Measurements from ENCODE around the gene MAP1LC3B2. TPM values are rescaled to one million over a fixed set of nuclear protein-coding genes. Genes with fewer than 3 reads are reported as not detected.
"Not testable (repeated sequence)": the region's sequence is repeated elsewhere in the genome, so short reads cannot be mapped to it uniquely, and the experiment has no call there.

The MAP1LC3B2 gene
- total and polyA plus RNA-seq, 4 donors: 1.8 to 18.5 (median 11.0) TPM

DNA sequence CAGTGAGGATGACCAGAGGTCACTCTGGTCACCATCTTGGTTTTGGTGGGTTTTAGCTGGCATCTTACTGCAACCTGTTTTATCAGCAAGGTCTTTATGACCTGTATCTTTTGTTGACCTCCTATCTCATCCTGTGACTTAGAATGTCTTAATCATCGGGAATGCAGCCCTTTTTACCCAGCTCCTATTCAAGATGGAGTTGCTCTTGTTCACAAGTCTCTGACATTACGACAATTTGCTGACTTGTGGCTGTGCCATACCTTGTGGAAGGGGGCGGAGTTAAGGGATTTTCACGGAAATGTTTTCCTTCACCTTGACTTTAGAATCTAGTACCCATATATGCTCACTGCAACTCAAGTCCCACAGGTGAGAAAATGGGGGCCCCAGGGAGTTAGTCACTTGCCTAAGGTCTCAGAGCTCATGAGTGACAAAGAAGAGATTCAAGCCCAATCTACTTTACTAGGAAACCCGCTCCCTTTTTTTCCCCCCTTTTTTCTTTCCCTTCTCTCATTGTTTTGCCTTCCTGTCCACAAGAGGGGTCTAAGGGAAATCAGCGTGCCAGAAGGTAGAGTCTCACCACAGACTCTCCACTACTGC lies 2.7 kb upstream of the MAP1LC3B2 start:
- no peaks in the 10 kb centered on the region for H3K36me3 ChIP-seq (ENCODE audit: control insufficient read depth, insufficient read depth, low read length)
- H3K9me3 ChIP-seq (ENCODE audit: control insufficient read depth, insufficient read depth, low read length): no peaks in the 10 kb centered on the region
- no peak for DNase-seq (ENCODE audit: low read depth in 4 of 6, low spot score in 6 of 6)
- H3K4me1 ChIP-seq (ENCODE audit: control insufficient read depth, insufficient read depth, low read length): peaks cover 19% of the 10 kb centered on the region
- no peaks in the 10 kb centered on the region for H3K27me3 ChIP-seq (ENCODE audit: control insufficient read depth, insufficient read depth, low read length)
- H3K27ac ChIP-seq (ENCODE audit: low read depth, low read length): no peak overlapping the region
- WGBS (ENCODE audit: insufficient coverage): 100% methylated on average over 2 of the region's 6 CpGs
- H3K4me3 ChIP-seq (ENCODE audit: low read depth, low read length): no peak overlapping the region

DNA sequence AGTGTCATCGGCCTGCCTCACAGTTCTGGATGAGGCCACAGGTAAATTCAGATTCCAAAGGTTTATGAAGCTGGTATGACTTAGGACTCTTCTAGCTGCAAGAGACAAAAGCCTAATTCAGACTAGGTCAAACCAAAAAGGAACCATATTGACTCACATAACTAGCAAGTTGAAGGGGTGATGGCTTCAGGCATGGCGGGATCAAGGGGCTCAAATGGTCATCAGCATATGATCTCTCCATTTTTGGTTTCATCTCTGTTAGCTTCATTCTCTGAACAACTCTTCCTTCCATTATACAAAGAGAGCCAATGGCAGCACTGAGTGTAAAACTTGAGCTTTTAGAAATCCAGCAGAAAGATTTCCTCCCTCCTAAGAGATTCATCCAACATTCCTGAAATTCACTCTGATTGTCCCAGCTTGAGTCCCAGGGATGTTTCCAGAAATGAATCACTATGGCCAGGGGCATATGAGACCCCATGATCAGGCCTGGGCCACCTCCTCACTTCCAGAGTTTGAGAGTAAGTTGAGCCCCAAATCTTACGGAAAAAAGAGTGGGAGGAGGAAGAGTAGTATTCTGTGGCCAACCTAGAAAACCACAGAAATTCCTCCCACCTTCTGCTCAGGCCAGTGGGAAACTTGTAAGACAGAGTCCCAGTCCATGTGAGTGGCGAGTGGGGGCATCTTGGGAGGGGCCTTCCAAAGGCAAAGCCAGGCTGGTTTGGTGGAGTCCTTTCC lies 2.0 kb upstream of the MAP1LC3B2 start:
- H3K27ac ChIP-seq (ENCODE audit: low read depth, low read length): no peak overlapping the region
- H3K4me1 ChIP-seq (ENCODE audit: control insufficient read depth, insufficient read depth, low read length): peaks cover 19% of the 10 kb centered on the region
- 94% methylated on average over 2 of the region's 4 CpGs for WGBS (ENCODE audit: insufficient coverage)
- no peaks in the 10 kb centered on the region for H3K36me3 ChIP-seq (ENCODE audit: control insufficient read depth, insufficient read depth, low read length)
- H3K4me3 ChIP-seq (ENCODE audit: low read depth, low read length): no peak overlapping the region
- no peaks in the 10 kb centered on the region for H3K27me3 ChIP-seq (ENCODE audit: control insufficient read depth, insufficient read depth, low read length)
- no peaks in the 10 kb centered on the region for H3K9me3 ChIP-seq (ENCODE audit: control insufficient read depth, insufficient read depth, low read length)
- no peak for DNase-seq (ENCODE audit: low read depth in 4 of 6, low spot score in 6 of 6)

DNA sequence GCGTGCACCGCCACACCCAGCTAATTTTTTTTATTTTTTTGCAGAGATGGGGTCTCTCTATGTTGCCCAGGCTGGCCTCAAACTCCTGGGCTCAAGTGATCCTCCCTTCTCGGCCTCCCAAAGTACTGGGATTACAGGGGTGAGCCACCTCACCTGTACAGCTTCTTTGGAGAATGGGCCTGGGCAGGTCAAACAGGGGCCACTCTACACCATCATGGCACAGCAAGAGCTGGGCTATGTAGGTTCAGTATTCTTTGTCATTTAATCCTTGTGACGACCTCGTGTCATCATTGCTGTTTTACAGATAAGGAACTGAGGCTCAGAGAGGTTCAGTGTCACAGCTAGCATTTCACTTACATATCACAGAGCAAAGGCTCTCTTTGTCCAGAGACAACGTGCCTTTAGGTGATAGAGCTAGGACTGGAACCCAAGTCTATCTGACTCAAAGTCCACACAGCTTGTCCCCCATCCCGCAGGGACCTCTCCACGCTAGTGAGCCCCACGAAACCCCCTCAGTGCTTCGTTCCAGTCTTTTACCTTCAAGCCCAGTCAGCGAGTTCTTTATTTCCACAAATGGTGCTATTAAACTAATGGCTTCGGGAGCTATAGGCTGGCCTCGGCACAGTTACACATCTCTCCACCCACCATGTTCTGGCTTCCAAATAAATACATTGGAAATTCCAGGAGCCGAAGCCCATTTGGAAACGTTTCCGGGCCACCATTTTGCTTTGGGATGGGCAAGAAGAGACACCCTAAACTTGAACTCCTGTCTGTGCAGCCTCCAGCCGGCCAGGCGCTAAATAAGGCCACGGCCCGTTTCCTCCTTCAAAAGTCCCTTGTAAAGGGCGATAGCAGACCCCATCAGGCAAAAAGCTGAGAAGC lies 660 bp upstream of the MAP1LC3B2 start:
- Histone ChIP-seq H3K9me3 (ENCODE audit: control insufficient read depth, insufficient read depth, low read length) (no peaks in the 10 kb centered on the region), H3K27ac (ENCODE audit: low read depth, low read length) (no peak overlapping the region), H3K36me3 (ENCODE audit: control insufficient read depth, insufficient read depth, low read length) (no peaks in the 10 kb centered on the region), H3K27me3 (ENCODE audit: control insufficient read depth, insufficient read depth, low read length) (no peaks in the 10 kb centered on the region), H3K4me3 (ENCODE audit: low read depth, low read length) (no peak overlapping the region), H3K4me1 (ENCODE audit: control insufficient read depth, insufficient read depth, low read length) (peaks cover 19% of the 10 kb centered on the region)
- DNase-seq (ENCODE audit: low read depth in 4 of 6, low spot score in 6 of 6): no peak
- 84% methylated on average over 15 of the region's 21 CpGs for WGBS (ENCODE audit: insufficient coverage)

DNA sequence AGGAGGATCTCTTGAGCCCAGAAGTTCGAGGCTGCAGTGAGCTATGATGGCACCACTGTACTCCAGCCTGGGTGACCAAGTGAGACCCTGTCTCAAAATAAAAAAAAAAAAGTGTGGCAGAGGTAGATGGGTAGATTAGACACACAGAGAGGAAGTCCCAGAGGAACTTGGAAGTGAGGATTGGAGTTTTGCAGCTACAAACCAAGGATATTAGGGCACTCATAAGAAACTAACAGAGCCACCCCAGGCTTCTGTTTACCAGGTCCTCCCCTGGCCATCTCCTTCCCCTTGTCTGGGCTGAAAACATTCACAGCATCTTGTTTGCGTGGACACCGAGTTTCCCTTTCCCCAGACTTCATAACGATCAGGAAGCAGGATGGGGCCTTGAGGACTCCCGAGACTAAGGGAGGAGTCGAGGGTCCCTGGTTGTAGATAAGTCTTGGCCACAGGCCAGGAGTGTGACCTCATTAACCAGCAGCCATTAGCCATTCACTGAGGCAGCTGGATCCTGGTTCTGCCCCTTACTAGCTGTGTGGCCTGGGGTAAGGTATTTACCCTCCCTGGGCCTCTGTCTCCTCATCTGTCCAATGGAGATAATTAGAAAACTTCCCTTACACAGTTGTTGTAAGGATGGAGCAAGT lies 2.1 kb downstream of the MAP1LC3B2 start:
- H3K9me3 ChIP-seq (ENCODE audit: control insufficient read depth, insufficient read depth, low read length): no peaks in the 10 kb centered on the region
- no peaks in the 10 kb centered on the region for H3K27me3 ChIP-seq (ENCODE audit: control insufficient read depth, insufficient read depth, low read length)
- no peak overlapping the region for H3K27ac ChIP-seq (ENCODE audit: low read depth, low read length)
- H3K4me1 ChIP-seq (ENCODE audit: control insufficient read depth, insufficient read depth, low read length): peaks cover 19% of the 10 kb centered on the region
- DNase-seq (ENCODE audit: low read depth in 4 of 6, low spot score in 6 of 6): no peak
- no peaks in the 10 kb centered on the region for H3K36me3 ChIP-seq (ENCODE audit: control insufficient read depth, insufficient read depth, low read length)
- 100% methylated on average over 1 of the region's 6 CpGs for WGBS (ENCODE audit: insufficient coverage)
- no peak overlapping the region for H3K4me3 ChIP-seq (ENCODE audit: low read depth, low read length)

DNA sequence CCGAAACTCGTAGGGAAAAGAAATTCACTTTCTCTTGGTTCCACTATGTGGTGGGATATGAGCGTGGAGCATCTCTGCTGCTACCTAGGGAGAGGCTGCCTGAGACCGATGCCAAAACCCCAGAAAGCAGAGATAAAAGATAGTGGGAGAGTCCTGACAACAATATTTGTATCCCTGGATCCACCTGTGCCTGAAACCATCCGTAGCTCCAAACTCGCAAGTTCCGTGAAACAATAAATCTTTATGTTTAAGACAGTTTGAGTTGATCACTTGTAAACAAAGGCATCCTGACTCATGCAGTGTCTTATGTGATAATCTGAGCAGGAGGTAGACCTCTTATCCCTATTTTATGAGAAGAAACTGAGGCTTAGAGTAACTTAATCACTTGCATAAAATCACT lies 2.9 kb downstream of the MAP1LC3B2 start:
- Histone ChIP-seq H3K4me3 (ENCODE audit: low read depth, low read length) (no peak overlapping the region), H3K4me1 (ENCODE audit: control insufficient read depth, insufficient read depth, low read length) (peaks cover 19% of the 10 kb centered on the region), H3K27me3 (ENCODE audit: control insufficient read depth, insufficient read depth, low read length) (no peaks in the 10 kb centered on the region), H3K36me3 (ENCODE audit: control insufficient read depth, insufficient read depth, low read length) (no peaks in the 10 kb centered on the region), H3K27ac (ENCODE audit: low read depth, low read length) (no peak overlapping the region), H3K9me3 (ENCODE audit: control insufficient read depth, insufficient read depth, low read length) (no peaks in the 10 kb centered on the region)
- DNase-seq (ENCODE audit: low read depth in 4 of 6, low spot score in 6 of 6): no peak
- WGBS (ENCODE audit: insufficient coverage): 83% methylated on average over 4 of the region's 7 CpGs

DNA sequence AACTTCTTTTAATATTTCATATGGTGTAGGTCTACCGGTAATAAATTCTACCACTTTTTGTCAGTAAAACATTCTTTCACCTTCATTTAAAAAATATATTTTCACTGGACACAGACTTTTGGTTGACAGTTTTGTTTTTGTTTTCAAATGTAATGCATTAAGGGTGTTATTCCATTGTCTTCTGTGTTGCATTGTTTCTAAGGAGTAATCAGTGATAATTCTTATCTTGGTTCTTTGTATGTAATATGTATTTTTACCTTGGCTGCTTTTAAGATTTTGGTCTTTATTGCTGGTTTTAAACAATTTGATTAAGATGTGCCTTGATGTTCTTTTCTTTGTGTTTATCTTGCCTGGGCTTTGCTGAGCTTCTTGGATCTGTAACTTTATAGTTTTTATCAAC lies 4.1 kb downstream of the MAP1LC3B2 start:
- no CpG with 5 or more reads among the region's 1 CpG for WGBS (ENCODE audit: insufficient coverage)
- H3K27ac ChIP-seq (ENCODE audit: low read depth, low read length): no peak overlapping the region
- DNase-seq (ENCODE audit: low read depth in 4 of 6, low spot score in 6 of 6): no peak

DNA sequence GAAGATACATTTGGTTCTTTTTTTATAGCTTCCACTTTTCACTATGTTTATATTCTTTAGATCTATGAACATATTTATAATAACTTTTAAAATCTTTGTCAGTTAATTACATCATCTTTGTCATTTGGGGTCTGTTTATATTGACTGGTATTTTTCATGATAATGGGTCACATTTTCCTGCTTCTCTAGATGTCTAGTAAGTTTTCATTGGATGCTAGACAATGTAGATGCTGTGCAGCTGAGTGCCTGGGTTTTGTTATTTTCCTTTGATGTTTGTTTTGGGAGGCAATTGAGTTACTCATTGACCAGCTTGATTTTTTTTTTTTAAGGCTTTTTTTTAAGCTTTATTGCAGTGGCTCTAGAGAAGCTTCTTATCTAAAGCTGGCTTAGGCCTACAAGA lies 4.9 kb downstream of the MAP1LC3B2 start:
- no peak overlapping the region for H3K27ac ChIP-seq (ENCODE audit: low read depth, low read length)

More for the DNA sequence above, 4.1 kb downstream of the MAP1LC3B2 start:
- Histone ChIP-seq H3K4me3 (ENCODE audit: low read depth, low read length) (no peak overlapping the region), H3K9me3 (ENCODE audit: control insufficient read depth, insufficient read depth, low read length) (no peaks in the 10 kb centered on the region), H3K27me3 (ENCODE audit: control insufficient read depth, insufficient read depth, low read length) (no peaks in the 10 kb centered on the region), H3K36me3 (ENCODE audit: control insufficient read depth, insufficient read depth, low read length) (no peaks in the 10 kb centered on the region), H3K4me1 (ENCODE audit: control insufficient read depth, insufficient read depth, low read length) (peaks cover 19% of the 10 kb centered on the region)

DNA sequence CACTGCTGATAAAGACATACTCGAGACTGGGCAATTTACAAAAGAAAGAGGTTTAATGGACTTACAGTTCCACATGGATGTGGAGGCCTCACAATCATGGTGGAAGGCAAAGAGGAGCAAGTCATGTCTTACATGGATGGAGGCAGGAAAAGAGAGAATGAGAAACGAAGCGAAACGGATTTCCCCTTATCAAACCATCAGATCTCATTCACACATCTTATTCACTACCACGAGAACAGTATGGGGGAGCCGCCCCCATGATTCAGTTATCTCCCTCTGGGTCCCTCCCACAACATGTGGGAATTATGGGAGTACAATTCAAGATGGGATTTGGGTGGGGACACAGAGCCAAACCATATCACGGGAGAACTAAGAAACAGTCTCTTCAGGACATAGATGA lies 6.0 kb downstream of the MAP1LC3B2 start:
- H3K9me3 ChIP-seq (ENCODE audit: control insufficient read depth, insufficient read depth, low read length); H3K27ac ChIP-seq (ENCODE audit: low read depth, low read length); H3K36me3 ChIP-seq (ENCODE audit: control insufficient read depth, insufficient read depth, low read length); H3K27me3 ChIP-seq (ENCODE audit: control insufficient read depth, insufficient read depth, low read length); H3K4me3 ChIP-seq (ENCODE audit: low read depth, low read length); DNase-seq (ENCODE audit: low read depth in 4 of 6, low spot score in 6 of 6); H3K4me1 ChIP-seq (ENCODE audit: control insufficient read depth, insufficient read depth, low read length): not testable (repeated sequence)
- WGBS (ENCODE audit: insufficient coverage): 100% methylated on average over 2 of the region's 7 CpGs

More for the DNA sequence above, 4.9 kb downstream of the MAP1LC3B2 start:
- no peaks in the 10 kb centered on the region for H3K36me3 ChIP-seq (ENCODE audit: control insufficient read depth, insufficient read depth, low read length)
- no peaks in the 10 kb centered on the region for H3K27me3 ChIP-seq (ENCODE audit: control insufficient read depth, insufficient read depth, low read length)
- H3K4me3 ChIP-seq (ENCODE audit: low read depth, low read length): no peak overlapping the region
- no peak for DNase-seq (ENCODE audit: low read depth in 4 of 6, low spot score in 6 of 6)
- no peaks in the 10 kb centered on the region for H3K9me3 ChIP-seq (ENCODE audit: control insufficient read depth, insufficient read depth, low read length)
- peaks cover 13% of the 10 kb centered on the region for H3K4me1 ChIP-seq (ENCODE audit: control insufficient read depth, insufficient read depth, low read length)

DNA sequence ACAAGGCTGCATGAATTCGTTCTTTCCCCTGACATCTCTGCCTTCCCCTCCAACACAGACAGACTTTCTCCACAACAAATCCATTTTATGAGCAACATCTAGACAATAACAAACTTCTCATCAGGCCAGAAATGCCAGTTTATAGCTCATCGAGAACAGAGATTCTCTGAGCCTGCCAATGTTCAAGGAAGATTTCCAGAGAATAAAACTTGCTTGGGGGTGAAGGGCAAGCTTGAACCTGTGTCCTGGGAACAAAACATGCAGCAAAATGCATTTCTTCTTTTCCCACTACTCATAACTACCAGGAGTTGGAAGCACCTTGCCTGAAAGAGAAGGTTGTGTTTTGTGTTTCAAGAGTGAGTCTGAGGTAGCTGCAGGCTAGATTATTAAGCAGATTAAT lies 6.8 kb downstream of the MAP1LC3B2 start:
- no peak overlapping the region for H3K27ac ChIP-seq (ENCODE audit: low read depth, low read length)
- WGBS (ENCODE audit: insufficient coverage): 100% methylated on average over 1 of the region's 2 CpGs
- DNase-seq (ENCODE audit: low read depth in 4 of 6, low spot score in 6 of 6): no peak
- H3K4me1 ChIP-seq (ENCODE audit: control insufficient read depth, insufficient read depth, low read length): no peaks in the 10 kb centered on the region
- H3K9me3 ChIP-seq (ENCODE audit: control insufficient read depth, insufficient read depth, low read length): no peaks in the 10 kb centered on the region
- H3K4me3 ChIP-seq (ENCODE audit: low read depth, low read length): no peak overlapping the region
- no peaks in the 10 kb centered on the region for H3K36me3 ChIP-seq (ENCODE audit: control insufficient read depth, insufficient read depth, low read length)
- no peaks in the 10 kb centered on the region for H3K27me3 ChIP-seq (ENCODE audit: control insufficient read depth, insufficient read depth, low read length)

All from spinal cord (tissue), 10 donors.